Epithelial cell of proximal tubule (primary cell): ENCODE results near the gene MYOM1. TPM values are rescaled to one million over a fixed set of nuclear protein-coding genes. Genes with fewer than 3 reads are reported as not detected.
"Not testable (repeated sequence)": the region's sequence is repeated elsewhere in the genome, so short reads cannot be mapped to it uniquely, and the experiment has no call there.

Experiments
- DNase-seq: peaks from one replicate; pipeline ENCODE4 v3.0.0-alpha.2; 2011; ENCODE audit warnings: low read depth
- H3K4me3 ChIP-seq: 2 replicates; pipeline ENCODE4 v1.5.1; 2011; ENCODE audit warnings: low read depth, mild to moderate bottlenecking, low read length
- total RNA-seq: library from RNA; depleted of rRNA; stranded (reverse); fragments of >200 nt; gene quantifications from 2 replicates; pipeline ENCODE4 v1.2.3, GENCODE V29; 2015
- TF ChIP-seq, protein P1 (sequence below): conservative IDR thresholded peaks from 2 replicates; pipeline ENCODE4 v1.5.1; 2012; ENCODE audit warnings: low read depth, mild to moderate bottlenecking, low read length

Gene MYOM1
- total RNA-seq, 1 donor from 2014 or later, result 0.12 TPM

DNA sequence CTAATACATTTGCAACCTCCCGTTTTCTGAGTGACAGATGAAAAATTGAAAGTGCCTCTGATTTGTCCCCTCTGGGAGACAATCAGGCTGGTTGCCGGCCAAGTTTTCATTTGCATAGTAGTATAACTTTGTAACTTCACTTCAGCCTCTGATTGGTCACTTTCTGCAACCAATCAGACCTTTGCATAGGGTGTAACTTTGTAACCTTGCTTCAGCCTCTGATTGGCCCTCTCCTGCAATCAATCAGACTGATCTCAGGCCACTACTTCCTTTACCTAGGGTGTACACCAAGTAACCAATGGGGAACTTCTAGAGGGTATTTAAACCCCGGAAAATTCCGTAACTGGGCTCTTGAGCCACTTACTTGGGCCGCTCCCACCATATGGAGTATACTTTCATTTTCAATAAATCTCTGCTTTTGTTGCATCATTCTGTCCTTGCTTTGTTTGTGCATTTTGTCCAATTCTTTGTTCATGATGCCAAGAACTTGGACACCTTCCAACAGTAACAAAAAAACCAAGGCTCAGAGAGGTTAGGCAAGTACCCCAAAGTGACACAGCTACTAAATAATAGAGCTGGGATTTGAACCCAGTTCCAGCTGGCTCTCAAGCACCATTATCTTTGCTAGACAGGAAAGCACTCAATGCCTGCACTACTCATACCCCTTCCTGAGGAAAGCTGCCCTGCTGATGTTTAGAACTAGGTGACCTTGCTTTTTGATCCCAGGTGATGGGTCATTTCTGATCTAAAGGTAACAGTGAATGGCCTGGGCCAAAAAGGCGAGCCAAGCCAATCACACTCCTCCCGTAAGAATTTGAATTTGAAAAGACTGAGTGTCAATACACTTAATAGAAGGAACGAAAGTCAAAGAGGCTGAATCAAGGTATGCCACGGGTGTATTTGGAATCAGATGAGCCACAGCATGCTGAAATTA is 10.9 kb upstream of the MYOM1 start:
- DNase-seq, result no peak
- H3K4me3 ChIP-seq, result no peak overlapping the region
- TF ChIP-seq, protein P1, sequence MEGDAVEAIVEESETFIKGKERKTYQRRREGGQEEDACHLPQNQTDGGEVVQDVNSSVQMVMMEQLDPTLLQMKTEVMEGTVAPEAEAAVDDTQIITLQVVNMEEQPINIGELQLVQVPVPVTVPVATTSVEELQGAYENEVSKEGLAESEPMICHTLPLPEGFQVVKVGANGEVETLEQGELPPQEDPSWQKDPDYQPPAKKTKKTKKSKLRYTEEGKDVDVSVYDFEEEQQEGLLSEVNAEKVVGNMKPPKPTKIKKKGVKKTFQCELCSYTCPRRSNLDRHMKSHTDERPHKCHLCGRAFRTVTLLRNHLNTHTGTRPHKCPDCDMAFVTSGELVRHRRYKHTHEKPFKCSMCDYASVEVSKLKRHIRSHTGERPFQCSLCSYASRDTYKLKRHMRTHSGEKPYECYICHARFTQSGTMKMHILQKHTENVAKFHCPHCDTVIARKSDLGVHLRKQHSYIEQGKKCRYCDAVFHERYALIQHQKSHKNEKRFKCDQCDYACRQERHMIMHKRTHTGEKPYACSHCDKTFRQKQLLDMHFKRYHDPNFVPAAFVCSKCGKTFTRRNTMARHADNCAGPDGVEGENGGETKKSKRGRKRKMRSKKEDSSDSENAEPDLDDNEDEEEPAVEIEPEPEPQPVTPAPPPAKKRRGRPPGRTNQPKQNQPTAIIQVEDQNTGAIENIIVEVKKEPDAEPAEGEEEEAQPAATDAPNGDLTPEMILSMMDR, result no peak

DNA sequence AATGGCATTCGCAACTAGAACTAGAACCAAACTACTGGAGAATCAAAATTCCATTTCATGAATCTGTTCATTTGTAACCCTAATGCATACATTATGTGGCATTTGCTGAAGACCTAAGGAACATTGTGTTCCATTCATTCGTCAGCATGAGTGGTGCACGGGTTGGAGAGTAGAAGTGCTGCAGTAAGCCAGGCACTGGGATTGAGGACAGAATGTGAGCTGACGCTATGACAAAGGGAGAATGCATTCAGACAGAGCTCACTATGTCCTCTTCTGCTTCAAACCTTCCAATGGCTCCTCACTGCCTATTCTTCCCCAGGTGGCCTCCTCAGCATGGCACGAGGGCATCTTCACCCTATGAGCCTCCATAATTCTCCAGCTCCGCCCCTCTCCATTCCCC is 6.3 kb upstream of the MYOM1 start:
- TF ChIP-seq, protein P1, result no peak
- no peak for DNase-seq
- H3K4me3 ChIP-seq, result no peak overlapping the region

DNA sequence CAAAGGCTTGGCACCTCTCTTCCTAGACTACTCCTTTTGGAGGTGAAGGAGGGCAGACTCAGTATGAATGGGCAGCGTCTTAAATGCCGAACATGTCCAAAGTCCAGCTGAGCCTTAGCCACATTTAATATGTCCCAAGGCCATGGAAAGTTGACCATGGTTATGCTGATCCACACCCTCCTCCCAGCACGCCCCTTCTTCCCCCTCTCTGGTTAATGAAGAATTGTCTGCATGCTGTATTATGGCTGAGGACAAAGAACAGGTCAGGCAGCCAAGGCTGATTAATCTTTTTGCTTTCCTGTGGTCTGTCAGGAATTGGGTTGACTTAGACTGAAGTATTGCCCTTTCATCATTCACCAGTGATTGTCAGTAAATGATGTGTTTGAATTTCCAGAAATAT is 5.8 kb upstream of the MYOM1 start:
- TF ChIP-seq, protein P1, result no peak
- no peak for DNase-seq

DNA sequence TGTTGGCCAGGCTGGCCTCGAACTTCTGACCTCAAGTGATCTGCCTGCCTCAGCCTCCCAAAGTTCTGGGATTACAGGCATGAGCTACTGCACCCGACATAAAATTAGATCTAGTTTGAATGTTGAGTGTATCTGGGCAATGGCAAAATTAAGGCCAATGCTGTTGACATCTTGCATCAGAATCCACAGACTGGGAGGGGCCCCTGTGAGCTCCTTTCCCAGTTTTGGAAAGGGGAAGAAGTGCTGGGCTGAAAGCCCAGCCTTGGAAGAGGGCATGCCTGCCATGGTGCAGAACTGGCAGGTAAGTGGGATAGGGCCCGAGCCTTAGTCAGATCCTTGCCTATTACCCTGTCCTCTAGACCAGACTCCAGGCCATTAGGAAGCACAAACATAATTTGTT is 4.5 kb upstream of the MYOM1 start:
- DNase-seq, result no peak
- H3K4me3 ChIP-seq, result no peak overlapping the region
- TF ChIP-seq, protein P1, result no peak

More for the DNA sequence above, 5.8 kb upstream of the MYOM1 start:
- no peak overlapping the region for H3K4me3 ChIP-seq

DNA sequence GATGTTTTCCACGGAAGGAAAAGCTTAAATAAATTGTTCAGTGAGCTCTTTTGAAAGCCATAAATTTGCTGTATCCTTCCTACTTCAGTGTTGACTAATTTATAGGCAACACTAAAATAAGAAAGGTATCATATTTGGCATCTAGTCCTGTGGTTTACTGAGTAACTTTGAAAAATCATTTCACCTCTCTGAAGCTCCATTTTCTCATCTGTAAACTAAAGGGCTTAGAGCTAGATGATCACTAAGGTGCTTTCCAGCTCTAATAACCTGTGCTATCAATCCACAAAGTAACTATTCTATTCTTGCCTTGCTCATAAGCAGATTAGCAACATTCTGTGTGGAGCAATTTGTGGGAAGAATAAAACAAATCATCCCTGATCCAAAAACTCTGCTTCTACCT is 3.6 kb upstream of the MYOM1 start:
- H3K4me3 ChIP-seq, result no peak overlapping the region
- TF ChIP-seq, protein P1, result no peak
- no peak for DNase-seq

DNA sequence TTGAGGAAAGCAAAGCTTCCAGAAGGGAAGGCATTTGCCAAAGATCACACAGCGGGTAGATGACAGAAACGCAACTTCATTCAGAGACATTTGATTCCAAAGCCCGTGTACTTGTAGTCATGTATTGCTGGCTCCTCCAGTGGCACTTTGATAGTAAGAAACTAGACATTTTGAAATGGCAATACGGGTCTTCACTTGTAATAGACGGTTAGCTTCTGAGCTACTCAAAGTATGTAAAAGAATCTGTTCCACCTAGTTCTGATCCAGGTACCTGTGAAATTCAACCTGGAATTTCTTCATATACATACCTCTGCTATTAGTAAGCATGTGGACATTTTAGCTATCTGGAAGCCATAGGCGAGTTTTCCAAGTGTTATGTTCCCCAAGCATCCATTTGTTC is 1.7 kb upstream of the MYOM1 start:
- no peak for DNase-seq
- TF ChIP-seq, protein P1, result no peak
- no peak overlapping the region for H3K4me3 ChIP-seq

DNA sequence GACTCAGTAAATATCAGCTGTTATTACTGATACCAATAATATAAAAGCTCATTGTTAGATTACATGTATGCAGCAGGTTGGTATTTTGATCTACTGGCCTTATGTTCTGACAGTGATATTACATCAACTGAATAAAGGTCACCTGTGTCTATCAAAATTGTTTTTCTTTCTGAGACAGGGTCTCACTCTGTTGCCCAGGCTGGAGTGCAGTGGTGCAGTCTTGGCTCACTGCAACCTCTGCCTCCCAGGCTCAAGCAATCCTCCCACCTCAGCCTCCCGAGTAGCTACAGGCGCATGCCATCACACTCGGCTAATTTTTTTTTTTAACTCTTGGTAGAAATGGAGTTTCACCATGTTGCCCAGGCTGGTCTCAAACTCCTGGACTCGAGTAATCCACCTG is 1.1 kb upstream of the MYOM1 start:
- not testable (repeated sequence) for DNase-seq, H3K4me3 ChIP-seq
